Measurements from ENCODE around the gene PLP1.

- TF ChIP-seq CTCF (IDR thresholded peaks at IDR 0.05) (no peak), POLR2AphosphoS5 (IDR thresholded peaks at IDR 0.05) (no peak), EP300 (IDR thresholded peaks at IDR 0.05) (no peak), POLR2A (IDR thresholded peaks at IDR 0.05) (no peak)
Observed at GRCh38 chrX:103758555-103758954, 18.1 kb upstream of the PLP1 start.

Data from suprapubic skin (tissue), 4 donors.